ENCODE measurements around the gene CHRDL2. TPM values are rescaled to one million over a fixed set of nuclear protein-coding genes. Genes with fewer than 3 reads are reported as not detected.

CHRDL2 gene
- total RNA-seq, 1 experiment from 2014 or later = 0.39 TPM

DNA sequence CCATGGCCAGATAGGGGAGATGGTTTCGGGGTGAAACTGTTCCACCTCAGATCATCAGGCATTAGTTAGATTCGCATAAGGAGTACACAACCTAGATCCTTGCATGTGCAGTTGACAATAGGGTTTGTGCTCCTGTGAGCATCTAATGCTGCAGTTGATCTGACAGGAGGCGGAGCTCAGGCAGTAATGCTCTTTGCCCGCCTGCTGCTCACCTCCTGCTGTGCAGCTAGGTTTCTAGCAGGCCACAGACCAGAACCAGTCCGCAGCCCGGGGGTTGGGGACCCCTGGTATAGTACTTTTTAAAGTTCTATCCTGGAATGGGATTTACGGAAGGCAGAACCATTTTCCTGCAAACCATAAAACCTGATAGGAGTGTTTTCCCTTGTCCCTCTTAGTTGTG lies 84.3 kb downstream of the CHRDL2 start:
- Histone ChIP-seq H2BK120ac (ENCODE audit: low read depth, low read length, poor library complexity, severe bottlenecking) (no peak overlapping the region), H3T11ph (ENCODE audit: low read length) (no peak overlapping the region), H4K5ac (ENCODE audit: insufficient read length, low read depth, low read length) (no peak overlapping the region), H2BK20ac (ENCODE audit: low read depth, low read length, poor library complexity, severe bottlenecking) (no peak overlapping the region), H3K79me1 (ENCODE audit: insufficient read depth, low read depth, low read length, poor library complexity, severe bottlenecking) (no peaks in the 10 kb centered on the region), H3K4ac (ENCODE audit: low read depth, low read length) (no peak overlapping the region), H2BK15ac (ENCODE audit: low read depth, low read length) (no peak overlapping the region), H3K27me3 (ENCODE audit: insufficient read depth, low read length) (no peaks in the 10 kb centered on the region), H3K23ac (ENCODE audit: insufficient read length, low read depth, low read length) (no peak overlapping the region), H3K14ac (ENCODE audit: insufficient read depth, low read length) (no peak overlapping the region), H3K79me2 (ENCODE audit: insufficient read depth, low read length) (no peaks in the 10 kb centered on the region), H2AFZ (ENCODE audit: low read length) (no peak overlapping the region), H4K8ac (replicated peaks; ENCODE audit: insufficient read length, low read depth, low read length) (no peak overlapping the region), H3K4me1 (ENCODE audit: insufficient read depth, low read length) (no peaks in the 10 kb centered on the region), H2BK12ac (ENCODE audit: insufficient read length, low read depth, low read length) (no peak overlapping the region), H3K56ac (ENCODE audit: insufficient read length, low read depth, low read length) (no peak overlapping the region), H3K18ac (ENCODE audit: insufficient read length, low read depth, low read length) (no peak overlapping the region), H4K20me1 (ENCODE audit: control insufficient read depth, insufficient read depth, insufficient read length) (no peaks in the 10 kb centered on the region), H4K91ac (ENCODE audit: insufficient read length, low read depth, low read length) (no peak overlapping the region), H2AK5ac (ENCODE audit: insufficient read length, low read length) (no peak overlapping the region), H3K9me3 (ENCODE audit: control insufficient read depth, low read depth, low read length) (no peaks in the 10 kb centered on the region), H3K27ac (ENCODE audit: insufficient read length, low read depth, low read length) (no peak overlapping the region), H3K9ac (ENCODE audit: extremely low read depth, insufficient read length, low read length) (no peak overlapping the region), H2BK5ac (ENCODE audit: insufficient read length, low read length) (no peak overlapping the region), H3K23me2 (ENCODE audit: insufficient read length, low read depth, low read length, poor library complexity, severe bottlenecking) (no peaks in the 10 kb centered on the region), H3K4me2 (ENCODE audit: insufficient read depth, insufficient read length, low read length) (no peak overlapping the region)
- no peaks in the 10 kb centered on the region for H3K9me3 Mint-ChIP-seq
- TF ChIP-seq, protein P1, sequence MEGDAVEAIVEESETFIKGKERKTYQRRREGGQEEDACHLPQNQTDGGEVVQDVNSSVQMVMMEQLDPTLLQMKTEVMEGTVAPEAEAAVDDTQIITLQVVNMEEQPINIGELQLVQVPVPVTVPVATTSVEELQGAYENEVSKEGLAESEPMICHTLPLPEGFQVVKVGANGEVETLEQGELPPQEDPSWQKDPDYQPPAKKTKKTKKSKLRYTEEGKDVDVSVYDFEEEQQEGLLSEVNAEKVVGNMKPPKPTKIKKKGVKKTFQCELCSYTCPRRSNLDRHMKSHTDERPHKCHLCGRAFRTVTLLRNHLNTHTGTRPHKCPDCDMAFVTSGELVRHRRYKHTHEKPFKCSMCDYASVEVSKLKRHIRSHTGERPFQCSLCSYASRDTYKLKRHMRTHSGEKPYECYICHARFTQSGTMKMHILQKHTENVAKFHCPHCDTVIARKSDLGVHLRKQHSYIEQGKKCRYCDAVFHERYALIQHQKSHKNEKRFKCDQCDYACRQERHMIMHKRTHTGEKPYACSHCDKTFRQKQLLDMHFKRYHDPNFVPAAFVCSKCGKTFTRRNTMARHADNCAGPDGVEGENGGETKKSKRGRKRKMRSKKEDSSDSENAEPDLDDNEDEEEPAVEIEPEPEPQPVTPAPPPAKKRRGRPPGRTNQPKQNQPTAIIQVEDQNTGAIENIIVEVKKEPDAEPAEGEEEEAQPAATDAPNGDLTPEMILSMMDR (conservative IDR thresholded peaks at IDR 0.05) = no peak
- DNase-seq = no peak
- no peaks in the 10 kb centered on the region for H3K27me3 Mint-ChIP-seq (ENCODE audit: low read depth)
- peaks cover 0 to 9% (median 6%) of the 10 kb centered on the region in 3 experiments; a peak in 6 of 7 replicates for H3K36me3 Mint-ChIP-seq (ENCODE audit: insufficient read depth in 1 of 3, low read depth in 3 of 3)
- no peak overlapping the region; a peak in 1 of 7 replicates for H3K27ac Mint-ChIP-seq
- no CpG with 5 or more reads among the region's 7 CpGs for WGBS (ENCODE audit: extremely low coverage, insufficient read length, low lambda C conversion rate)
- H3K4me1 Mint-ChIP-seq = peaks cover 8% of the 10 kb centered on the region in 2 experiments
- no peak overlapping the region for H3K4me3 Mint-ChIP-seq

Small RNA genes lying within 50 kb of the gene (microRNA-seq; reads per million reads assigned to microRNA genes)
- not detected for gene MIR4696 (ENCODE audit: borderline microRNAs expressed)

Other genes with a start within 250 kb of the CHRDL2 start
- 7.1 and 8.2 TPM in 2 replicates for gene LIPT2, start 237.7 kb downstream of the CHRDL2 start, total RNA-seq (2021)
- 34.1 and 35.8 TPM in 2 replicates for gene POLD3, start 138.8 kb downstream of the CHRDL2 start, total RNA-seq (2021)
- 13.0 TPM in 2 replicates for gene RNF169, start 17.4 kb upstream of the CHRDL2 start, total RNA-seq (2021)
- gene XRRA1, start 217.7 kb upstream of the CHRDL2 start, total RNA-seq (2021) = 4.2 and 4.5 TPM in 2 replicates
- 138 and 144 TPM in 2 replicates for gene SPCS2, start 217.8 kb upstream of the CHRDL2 start, total RNA-seq (2021)